GM18499 (cell line): ENCODE data around the gene ZNF775.

Experiments used
- ATAC-seq: cut with Tn5 transposase; IDR thresholded peaks from one replicate; pipeline ENCODE4 v1.9.1; 2021; ENCODE audit warnings: moderate number of reproducible peaks; ENCODE audit not compliant: insufficient read depth, unreplicated experiment

Gene ZNF775

DNA sequence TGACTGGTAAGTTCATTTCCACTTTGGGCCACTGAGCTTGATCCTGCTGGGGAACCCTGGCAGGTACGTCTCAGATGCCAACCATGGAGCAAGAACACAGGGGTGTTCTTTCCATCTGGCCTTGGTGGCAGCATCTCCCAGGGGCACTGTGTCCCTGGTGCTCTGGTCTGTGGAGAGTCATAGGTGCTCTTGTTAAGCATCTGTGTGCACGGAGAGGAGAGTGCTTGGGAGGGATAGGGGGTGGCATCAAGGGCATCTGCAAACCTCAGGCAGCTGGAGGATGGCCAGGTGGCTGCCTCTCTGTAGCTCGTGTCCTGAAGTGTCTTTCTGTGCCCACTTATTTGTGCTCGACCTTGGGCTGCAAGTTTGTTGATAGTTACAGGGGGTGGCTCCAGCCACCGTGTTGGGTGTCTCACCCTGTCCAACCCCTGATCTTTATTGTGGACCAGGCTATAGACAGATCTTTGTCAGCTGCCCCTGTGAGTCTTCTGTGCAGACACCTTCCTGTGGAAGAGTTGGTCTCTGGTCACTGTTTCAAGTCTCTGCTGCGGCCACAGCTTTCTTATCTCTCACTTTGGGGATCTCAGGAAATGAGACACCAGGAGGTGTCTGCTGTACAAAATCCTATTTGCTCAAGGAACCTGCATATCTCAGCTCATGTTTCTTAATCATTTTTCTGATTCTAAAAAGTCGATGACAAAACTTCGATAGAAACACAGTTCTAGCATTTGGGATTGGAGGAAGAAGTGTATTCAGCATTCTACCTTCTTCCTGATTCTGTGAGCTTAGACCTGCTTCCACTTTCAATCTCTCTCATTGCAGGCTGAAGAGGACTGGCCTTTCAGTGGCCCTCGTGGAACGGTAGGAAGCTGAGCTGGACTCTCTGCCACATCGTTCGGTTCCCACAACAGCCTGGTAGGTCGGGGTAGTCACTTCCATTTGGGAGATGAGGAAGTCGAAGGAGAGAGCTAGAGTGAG is 54.1 kb downstream of the ZNF775 start:
- no peak for ATAC-seq

DNA sequence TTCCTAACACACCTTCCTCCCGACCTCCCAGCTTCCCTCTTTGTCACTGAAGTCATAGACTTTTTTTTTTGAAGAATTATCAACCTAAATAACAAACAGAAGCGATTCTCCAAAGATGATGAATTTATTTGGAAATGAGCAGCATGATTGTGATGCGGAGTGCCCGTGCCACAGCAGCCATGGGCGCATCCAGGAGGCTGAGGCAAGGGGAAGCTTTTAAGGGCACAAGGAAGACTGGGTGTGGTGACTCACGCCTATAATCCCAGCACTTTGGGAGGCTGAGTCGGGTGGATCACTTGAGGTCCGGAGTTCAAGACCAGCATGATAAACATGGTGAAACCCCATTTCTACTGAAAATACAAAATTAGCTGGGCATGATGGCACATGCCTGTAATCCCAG is 55.1 kb downstream of the ZNF775 start:
- no peak for ATAC-seq

DNA sequence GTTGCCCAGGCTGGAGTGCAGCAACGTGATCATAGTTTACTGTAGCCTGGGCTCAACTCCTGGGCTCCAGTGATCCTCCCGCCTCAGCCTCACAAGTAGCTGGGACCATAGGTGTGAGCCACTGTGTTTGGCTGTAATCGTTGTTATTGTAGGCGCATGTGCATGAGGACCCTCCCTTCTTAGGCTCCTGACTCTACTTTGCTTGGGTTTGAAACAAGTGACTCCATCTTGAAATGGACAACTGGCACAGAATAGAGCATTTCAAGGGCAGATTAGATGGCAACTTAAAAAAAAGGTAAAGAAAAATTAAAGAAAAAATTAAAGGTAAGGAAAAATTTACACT is 55.9 kb downstream of the ZNF775 start:
- ATAC-seq, result no peak

DNA sequence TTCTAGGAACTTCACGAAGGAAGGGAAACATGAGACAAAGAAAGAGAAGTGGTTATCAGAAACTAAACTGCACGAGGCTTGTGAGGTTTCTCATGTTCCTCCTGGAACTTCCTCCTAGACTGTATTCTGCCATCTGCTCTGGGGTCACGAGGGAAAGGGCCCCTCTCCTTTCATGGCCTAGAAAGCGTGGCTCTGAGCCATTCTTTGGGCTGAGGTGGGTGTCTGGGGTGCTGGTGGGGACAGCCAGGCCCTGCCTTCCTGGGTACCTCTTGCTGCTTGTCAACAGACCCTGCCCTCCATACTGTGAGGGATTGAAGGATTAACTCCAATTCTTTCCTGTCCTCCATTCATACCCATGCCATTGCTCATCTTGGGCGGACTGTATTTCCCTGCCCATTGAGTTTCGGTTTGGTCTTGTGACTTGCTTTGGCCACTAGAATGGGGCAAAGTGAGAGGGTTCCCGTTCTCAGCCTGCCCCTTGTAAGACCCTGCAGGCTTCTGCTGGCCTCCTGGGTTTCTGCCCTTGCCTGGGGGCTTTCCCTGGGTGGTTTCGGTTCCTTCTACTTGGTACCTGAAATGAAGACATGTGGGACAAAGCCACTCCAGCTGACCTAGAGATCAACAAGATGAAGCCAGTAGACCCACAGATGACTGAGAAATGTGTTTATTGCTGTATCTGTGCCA is 56.4 kb downstream of the ZNF775 start:
- peak; percentile 76 for ATAC-seq

DNA sequence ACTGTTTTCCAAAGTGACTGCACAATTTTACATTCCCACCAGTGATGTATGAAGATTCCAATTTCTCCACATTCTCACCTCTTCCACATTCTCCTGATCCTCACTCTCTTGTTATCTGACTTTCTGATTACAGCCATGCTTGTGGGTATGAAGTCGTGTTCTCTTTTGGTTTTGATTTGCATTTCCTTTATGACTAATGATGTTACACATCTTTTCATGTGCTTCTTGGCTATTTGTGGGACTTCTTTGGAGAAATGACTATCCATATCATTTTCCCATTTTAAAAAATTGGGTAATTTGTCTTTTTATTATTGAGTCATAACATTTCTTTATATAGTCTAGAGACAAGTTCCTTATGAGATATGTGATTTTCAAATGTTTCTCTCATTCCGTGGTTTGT is 60.8 kb downstream of the ZNF775 start:
- ATAC-seq, result no peak

DNA sequence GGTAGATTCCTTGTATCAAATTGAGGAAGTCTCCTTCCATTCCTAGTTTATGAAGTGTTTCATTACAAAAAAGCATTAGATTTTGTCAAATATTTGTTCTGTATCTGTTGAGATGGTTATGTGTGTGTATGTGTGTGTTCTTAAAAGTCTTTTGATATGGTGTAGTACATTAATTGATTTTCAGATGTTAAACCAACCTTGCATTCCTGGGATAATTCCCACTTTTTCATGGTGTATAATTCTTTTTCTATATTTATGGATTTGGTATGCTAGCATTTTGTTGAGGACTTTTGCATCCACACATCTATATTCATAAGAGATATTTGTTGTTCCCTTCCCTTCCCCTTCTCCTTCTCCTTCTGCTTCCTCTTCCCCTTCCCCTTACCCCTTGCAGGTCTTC is 62.4 kb downstream of the ZNF775 start:
- ATAC-seq, result no peak

DNA sequence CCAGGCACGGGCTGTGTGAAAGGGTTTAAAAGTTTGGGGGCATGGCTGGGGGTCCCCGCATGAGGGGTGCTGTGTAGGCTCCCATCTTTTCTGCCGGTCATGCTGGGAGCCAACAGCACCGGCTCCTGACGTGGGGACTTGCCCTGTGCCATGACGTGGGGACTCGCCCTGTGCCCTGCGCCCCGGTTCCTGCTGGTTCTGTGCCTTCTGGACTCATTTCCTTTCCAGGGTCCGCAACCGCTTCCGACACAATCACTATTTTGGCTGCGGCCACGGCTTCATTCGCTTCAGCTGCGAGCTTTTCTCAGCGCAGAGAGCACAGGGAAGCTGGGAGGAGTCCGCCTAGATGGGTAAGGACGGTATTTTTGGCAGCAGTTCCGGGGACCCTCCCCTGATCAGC is 63.7 kb downstream of the ZNF775 start:
- no peak for ATAC-seq

DNA sequence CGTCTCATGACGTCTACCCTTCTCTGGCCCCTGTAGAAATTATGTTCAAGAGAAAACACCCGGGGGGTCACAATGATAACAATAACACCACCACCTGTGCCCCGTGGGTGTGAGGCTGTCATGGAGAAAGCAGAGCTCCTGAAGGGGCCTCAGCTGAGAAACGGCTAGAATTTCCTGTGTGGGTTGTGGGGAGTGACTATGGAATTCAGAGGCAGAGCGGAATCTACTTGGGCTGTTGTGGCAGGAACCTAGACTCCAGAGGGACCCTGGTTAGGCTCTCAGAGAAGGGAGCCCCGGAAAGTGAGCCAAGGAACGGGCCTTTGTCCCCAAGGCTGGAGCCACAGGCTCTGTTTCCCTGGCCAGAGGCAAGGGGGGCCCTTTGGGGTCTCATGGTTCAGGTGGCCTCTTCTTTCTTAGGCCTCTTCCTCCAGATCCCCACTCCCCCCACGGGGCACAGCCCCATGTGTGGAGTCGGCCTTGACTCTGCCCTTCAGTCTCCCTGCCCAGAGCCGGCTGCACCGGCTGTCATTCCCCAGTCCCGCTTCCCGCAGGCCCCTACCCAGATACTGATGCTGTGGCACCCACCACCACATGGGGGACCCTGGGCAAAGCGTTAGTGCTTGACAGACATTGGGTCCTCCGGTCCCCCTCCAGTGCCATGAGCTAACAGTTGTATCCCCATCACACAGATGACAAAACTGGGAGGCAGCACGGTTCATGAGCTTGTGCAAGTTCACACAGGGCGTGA is 64.8 kb downstream of the ZNF775 start:
- no peak for ATAC-seq

DNA sequence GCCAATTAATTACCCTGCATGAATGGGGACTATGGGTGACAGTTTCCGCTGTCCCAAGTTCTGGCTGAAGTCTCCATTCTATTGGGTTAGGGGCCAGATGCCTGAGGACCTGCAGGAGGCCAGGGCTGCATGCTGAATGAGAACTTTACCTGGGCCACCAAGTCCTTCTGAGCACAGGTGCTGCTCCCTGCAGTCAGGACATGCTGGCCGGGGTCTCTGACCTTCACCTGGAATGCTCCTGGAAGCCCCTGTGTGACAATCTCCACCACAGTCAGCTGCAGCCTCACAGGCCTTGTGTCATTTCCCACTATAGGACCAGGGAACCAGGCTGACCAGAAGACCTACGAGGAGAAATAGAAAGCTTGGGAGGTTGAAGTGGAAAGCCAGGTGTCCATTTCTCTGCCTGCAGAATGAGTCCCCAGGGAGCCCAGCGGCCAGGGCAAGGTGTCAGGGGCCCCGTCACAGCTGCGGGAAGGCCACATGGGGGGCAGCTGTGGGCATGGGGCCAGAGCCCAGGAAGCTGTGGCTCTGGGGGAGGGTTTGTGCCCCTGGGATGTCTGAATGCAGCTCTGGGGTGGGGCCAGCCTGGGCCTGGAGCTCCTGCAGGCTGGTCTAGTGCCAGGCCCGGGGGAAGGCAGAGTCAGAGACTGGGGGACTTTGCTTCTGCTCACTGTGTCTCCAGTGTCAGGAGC is 65.7 kb downstream of the ZNF775 start:
- no peak for ATAC-seq

DNA sequence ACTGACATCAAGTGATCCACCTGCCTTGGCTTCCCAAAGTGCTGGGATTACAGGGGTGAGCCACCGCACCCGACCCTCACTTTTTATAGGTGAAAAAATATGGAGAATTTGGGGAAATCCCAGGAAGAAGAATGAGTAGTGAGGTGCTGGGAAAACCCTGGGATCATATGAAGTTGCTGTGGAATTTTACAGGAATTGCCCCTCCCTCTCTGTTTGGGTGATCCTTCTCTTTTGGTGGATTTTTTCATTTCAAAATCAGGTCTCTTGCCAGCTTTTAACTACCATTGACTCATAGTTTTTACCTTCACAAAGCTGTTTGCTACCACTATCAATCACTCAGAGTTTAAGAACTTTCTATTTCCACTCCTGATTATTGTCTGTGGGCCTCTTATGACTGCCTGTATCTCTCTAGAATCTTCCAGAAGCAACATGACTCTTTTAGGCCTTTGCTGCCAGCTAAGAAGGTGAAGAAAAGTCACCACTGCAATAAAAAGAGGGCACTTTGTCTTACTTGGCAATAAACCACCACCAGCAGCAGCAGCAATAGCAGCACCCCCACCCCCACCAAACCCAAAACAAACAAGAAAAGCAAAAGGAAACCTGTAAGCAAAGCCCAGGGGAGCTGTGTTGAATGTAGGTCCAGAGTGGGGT is 67.3 kb downstream of the ZNF775 start:
- no peak for ATAC-seq
